K562 (cell line): ENCODE results near the gene SPTLC3. TPM values are rescaled to one million over a fixed set of nuclear protein-coding genes. Genes with fewer than 3 reads are reported as not detected.

Experiments
- ATAC-seq: fragments of 200-7000 bp; cut with Tn5 transposase; 3 replicates; pipeline ENCODE4 v1.9.1; 2020; ENCODE audit warnings: moderate library complexity
- BruUV-seq: library from RNA; stranded (reverse); fragments of 400-500 nt; replicated peaks from 2 replicates; lab custom pipeline; 2021; lab: Mats Ljungman, UMichigan
- CTCF ChIA-PET: fragments of 300-600 bp; formaldehyde crosslinking; extraction: SDS; loops from one replicate; lab custom pipeline; 2021; ENCODE audit warnings: low intra/inter-chr PET ratio; lab: Yijun Ruan, JAX
- POLR2A ChIA-PET: fragments of 300-600, 350-650 bp; sonication (Branson Sonifier 250); formaldehyde crosslinking; extraction: SDS; loops from one replicate; lab custom pipeline; 2021; ENCODE audit warnings: antibody characterized with exemption, inconsistent platforms; lab: Yijun Ruan, JAX
- DNase-seq, 4 experiments: peaks; one replicate each; pipeline versions ENCODE4 v3.0.0 to v3.0.0-alpha.2; 2011 to 2018; ENCODE audit warnings: low spot score in 3 of 4, mixed read lengths in 3 of 4; ENCODE audit errors: extremely low read depth in 1 of 4
- FAIRE-seq: peaks from 2 replicates; lab custom pipeline; 2011; peaks lifted over from hg19 to GRCh38; lab: Jason Lieb, UNC
- H2AFZ ChIP-seq: 2 replicates; pipeline ENCODE4 v1.6.0; 2011; ENCODE audit warnings: low read depth, low read length, control low read depth, inconsistent platforms
- H3K27ac ChIP-seq: fragments of 200-600 bp; 3 replicates; pipeline ENCODE4 v1.8.0; 2011; ENCODE audit warnings: low read depth, mild to moderate bottlenecking, control low read depth, inconsistent platforms, low read length, moderate library complexity, mixed read lengths; ENCODE audit errors: extremely low read depth
- H3K27me3 ChIP-seq, 2 experiments: fragments of 300-600 bp in 1 of 2; 2 replicates in 1 of 2; 3 replicates in 1 of 2; pipeline versions ENCODE4 v1.6.0 to v1.8.0; 2011; ENCODE audit warnings: inconsistent platforms in 2 of 2, low read length in 2 of 2, mild to moderate bottlenecking in 1 of 2, mixed read lengths in 1 of 2, moderate library complexity in 1 of 2; ENCODE audit not compliant: control insufficient read depth in 2 of 2, insufficient read depth in 2 of 2
- H3K36me3 ChIP-seq: fragments of 300-600 bp; 3 replicates; pipeline ENCODE4 v1.8.0; 2011; ENCODE audit warnings: mild to moderate bottlenecking, low read length, inconsistent platforms; ENCODE audit not compliant: control insufficient read depth, insufficient read depth
- H3K4me1 ChIP-seq, 2 experiments: fragments of 200-600 bp in 1 of 2; replicated peaks in 1 of 2; 2 replicates in 1 of 2; 3 replicates in 1 of 2; pipeline versions ENCODE4 v1.5.1 to v1.8.0; 2011; ENCODE audit warnings: inconsistent platforms in 2 of 2, low read length in 2 of 2, mild to moderate bottlenecking in 1 of 2, mixed read lengths in 1 of 2, moderate library complexity in 1 of 2; ENCODE audit not compliant: control insufficient read depth in 2 of 2, insufficient read depth in 2 of 2
- H3K4me2 ChIP-seq: 2 replicates; pipeline ENCODE4 v1.6.1; 2011; ENCODE audit warnings: low read length, control low read depth, inconsistent platforms, mixed read lengths; ENCODE audit not compliant: insufficient read depth
- H3K4me3 ChIP-seq: fragments of 200-600 bp; sonication (generic), shearing (Covaris generic); 2 replicates; pipeline ENCODE4 v1.5.1; 2016; ENCODE audit warnings: control low read depth, inconsistent platforms
- H3K79me2 ChIP-seq: fragments of 200-600 bp; 3 replicates; pipeline ENCODE4 v1.8.0; 2011; ENCODE audit warnings: low read length, inconsistent platforms; ENCODE audit not compliant: control insufficient read depth, insufficient read depth
- H3K9ac ChIP-seq, 2 experiments: 2 replicates each; pipeline versions ENCODE4 v1.6.0 to v1.6.1; 2011; ENCODE audit warnings: low read depth in 2 of 2, low read length in 2 of 2, control low read depth in 1 of 2, inconsistent platforms in 1 of 2, mild to moderate bottlenecking in 1 of 2, mixed read lengths in 1 of 2; ENCODE audit not compliant: insufficient read depth in 1 of 2
- H3K9me1 ChIP-seq: one replicate; pipeline ENCODE4 v1.6.0; 2011; ENCODE audit warnings: inconsistent platforms, mild to moderate bottlenecking, low read length, moderate library complexity; ENCODE audit not compliant: control insufficient read depth, insufficient read depth
- H3K9me3 ChIP-seq: replicated peaks from 2 replicates; pipeline ENCODE4 v1.5.1; 2011; ENCODE audit warnings: low read depth, low read length, inconsistent platforms; ENCODE audit not compliant: control insufficient read depth, insufficient read depth
- H4K20me1 ChIP-seq: replicated peaks from 2 replicates; pipeline ENCODE4 v1.6.1; 2011; ENCODE audit warnings: low read length, inconsistent platforms, mixed read lengths; ENCODE audit not compliant: control insufficient read depth, insufficient read depth
- E2F3 ChIP-seq: fragments of 250-450 bp; sonication (Bioruptor Pico); IDR thresholded peaks from 2 replicates; pipeline ENCODE4 v1.4.0; 2020; ENCODE audit warnings: mild to moderate bottlenecking
- ETS2 ChIP-seq: IDR thresholded peaks from 2 replicates; pipeline ENCODE4 v1.6.1; 2016; ENCODE audit warnings: borderline replicate concordance, missing genetic modification characterization, mild to moderate bottlenecking, moderate library complexity, missing compliant biosample characterization; ENCODE audit not compliant: poor library complexity, severe bottlenecking
- GTF3C2 ChIP-seq: IDR thresholded peaks from 3 replicates; pipeline ENCODE4 v1.6.1; 2011; ENCODE audit warnings: borderline replicate concordance, mild to moderate bottlenecking, moderate library complexity; ENCODE audit not compliant: insufficient read length; ENCODE audit errors: extremely low read depth
- HIVEP1 ChIP-seq: fragments of 250-450 bp; sonication (Bioruptor Pico); IDR thresholded peaks from 2 replicates; pipeline ENCODE4 v1.4.0; 2020; ENCODE audit warnings: mild to moderate bottlenecking
- HOMEZ ChIP-seq: fragments of 250-450 bp; sonication (Bioruptor Pico); IDR thresholded peaks from 2 replicates; pipeline ENCODE4 v1.4.0; 2020; ENCODE audit warnings: mild to moderate bottlenecking, moderate library complexity
- KLF16 ChIP-seq: IDR thresholded peaks from 2 replicates; pipeline ENCODE4 v1.6.1; 2016; ENCODE audit warnings: antibody characterized with exemption
- MCM3 ChIP-seq: fragments of 450-650 bp; IDR thresholded peaks from 2 replicates; pipeline ENCODE4 v1.6.1; 2016
- SPI1 ChIP-seq: IDR thresholded peaks from 2 replicates; pipeline ENCODE4 v1.6.1; 2011; ENCODE audit warnings: low read depth, low read length, control low read depth, borderline replicate concordance
- SRSF3 ChIP-seq: fragments of 200-400 bp; formaldehyde crosslinking; IDR thresholded peaks from 2 replicates; pipeline ENCODE4 v1.6.1; 2016; ENCODE audit warnings: mild to moderate bottlenecking, low read length, moderate library complexity; ENCODE audit not compliant: insufficient read depth
- SRSF7 ChIP-seq: fragments of 200-400 bp; formaldehyde crosslinking; optimal IDR thresholded peaks from 2 replicates; pipeline ENCODE3; 2017; ENCODE audit warnings: mild to moderate bottlenecking, low read depth, low read length
- USF2 ChIP-seq: sonication (generic); formaldehyde crosslinking; IDR thresholded peaks from 2 replicates; pipeline ENCODE4 v1.5.0; 2020; ENCODE audit warnings: missing genetic modification reagents
- ZBTB33 ChIP-seq: sonication (generic); formaldehyde crosslinking; IDR thresholded peaks from 2 replicates; pipeline ENCODE4 v1.8.1; 2023; ENCODE audit warnings: mild to moderate bottlenecking, missing genetic modification reagents
- ZNF395 ChIP-seq: fragments of 200-800 bp; sonication (Bioruptor generic); IDR thresholded peaks from 2 replicates; pipeline ENCODE4 v1.6.1; 2017; ENCODE audit warnings: missing genetic modification characterization, missing compliant biosample characterization
- WGBS: fragments of 100-300 bp; shearing (Covaris generic); methylation state at CpG from one replicate; pipeline ENCODE4 v1.1.6; 2016; ENCODE audit warnings: low coverage, mixed read lengths; ENCODE audit not compliant: insufficient coverage; ENCODE audit errors: missing lambda C conversion rate; 5-methylcytosine and 5-hydroxymethylcytosine counted together
- in situ Hi-C: fragments of 300-500 bp; cut with MboI; formaldehyde crosslinking; loops from 4 replicates; pipeline ENCODE4 v1.15.0; 2018; ENCODE audit warnings: inconsistent platforms, mixed read lengths
- intact Hi-C: fragments of 100-400 bp; cut with micrococcal nuclease; formaldehyde crosslinking; loops from 2 replicates; pipeline ENCODE4 v1.14.2; 2022
- polyA plus RNA-seq, 8 experiments: library from polyadenylated mRNA; depleted of rRNA in 4 of 8; stranded (reverse) in 5 of 8; unstranded in 3 of 8; fragments of >200 nt; fragmentation: Nextera tagmentation in 2 of 8; fragmentation: Illumina TruSeq in 1 of 8; extraction: Ambion mirVana in 2 of 8; extraction: Trizol in 1 of 8; gene quantifications; 2 replicates each; pipeline versions ENCODE4 v1.2.1 to v1.2.3, GENCODE V29; 2011 to 2014; ENCODE audit warnings: inconsistent platforms in 1 of 8, missing spikeins in 1 of 8
- total RNA-seq, 7 experiments: library from RNA; depleted of rRNA in 6 of 7; stranded (reverse); fragments of >200 nt in 6 of 7; fragmentation: Illumina TruSeq in 2 of 7; extraction: Trizol in 2 of 7; gene quantifications; 2 replicates each; pipeline versions ENCODE4 v1.2.1 to v1.2.3, GENCODE V29; 2011 to 2021; ENCODE audit warnings: low replicate concordance in 1 of 7

SPTLC3 gene
- total and polyA plus RNA-seq, 9 of the 15 experiments (the other 6 are each of a cell fraction or from before 2014, with no cell fraction given) = not detected

GRCh38 chr20:13110796-13111195, 102.0 kb downstream of the SPTLC3 start:
- Histone ChIP-seq H3K4me1 (no peaks in the 10 kb centered on the region), H3K4me2 (no peak overlapping the region), H3K4me3 (no peak overlapping the region), H2AFZ (no peak overlapping the region), H4K20me1 (no peaks in the 10 kb centered on the region), H3K79me2 (no peaks in the 10 kb centered on the region), H3K9ac (no peak overlapping the region), H3K36me3 (no peaks in the 10 kb centered on the region), H3K9me3 (no peaks in the 10 kb centered on the region), H3K9me1 (no peaks in the 10 kb centered on the region), H3K27ac (no peak overlapping the region), H3K27me3 (no peaks in the 10 kb centered on the region)
- WGBS = 4% methylated on average over 2 of the region's 2 CpGs
- FAIRE-seq (no peak), DNase-seq (no peak), ATAC-seq (no peak)
- in situ Hi-C loops = no loop called here
- ChIA-PET CTCF (no interaction called here), POLR2A (no interaction called here)
- intact Hi-C loops = loop anchor here (10.0 kb wide), 1 partner anchor 944 kb away; no protein-coding TSS in a partner anchor
- no TSS peak for BruUV-seq
- TF ChIP-seq ZBTB33 (CRISPR knock-in tag) (no peak), SRSF7 (no peak), SPI1 (no peak), HIVEP1 (CRISPR knock-in tag) (no peak), GTF3C2 (no peak), KLF16 (no peak), E2F3 (CRISPR knock-in tag) (no peak), HOMEZ (CRISPR knock-in tag) (no peak), SRSF3 (no peak), ETS2 (no peak), MCM3 (no peak), ZNF395 (CRISPR knock-in tag) (no peak), USF2 (CRISPR knock-in tag) (no peak)
